Esophagus squamous epithelium (tissue), 4 donors: ENCODE results near the gene SNX32.

Experiments
- POLR2A ChIP-seq, 4 donors: fragments of 450-650 bp; IDR thresholded peaks; one replicate each; pipeline ENCODE4 v1.6.1; 2017; ENCODE audit warnings: antibody characterized with exemption in 4 of 4, mild to moderate bottlenecking in 4 of 4, moderate library complexity in 3 of 4
- TF ChIP-seq, protein P1 (sequence below), 6 experiments: fragments of 450-650 bp in 4 of 6; fragments of 200-600 bp in 2 of 6; sonication (generic) in 2 of 6; IDR thresholded peaks; one replicate each; pipeline ENCODE4 v1.5.1; 2016 to 2019; ENCODE audit warnings: antibody characterized with exemption in 6 of 6, mild to moderate bottlenecking in 4 of 6, moderate library complexity in 4 of 6

DNA sequence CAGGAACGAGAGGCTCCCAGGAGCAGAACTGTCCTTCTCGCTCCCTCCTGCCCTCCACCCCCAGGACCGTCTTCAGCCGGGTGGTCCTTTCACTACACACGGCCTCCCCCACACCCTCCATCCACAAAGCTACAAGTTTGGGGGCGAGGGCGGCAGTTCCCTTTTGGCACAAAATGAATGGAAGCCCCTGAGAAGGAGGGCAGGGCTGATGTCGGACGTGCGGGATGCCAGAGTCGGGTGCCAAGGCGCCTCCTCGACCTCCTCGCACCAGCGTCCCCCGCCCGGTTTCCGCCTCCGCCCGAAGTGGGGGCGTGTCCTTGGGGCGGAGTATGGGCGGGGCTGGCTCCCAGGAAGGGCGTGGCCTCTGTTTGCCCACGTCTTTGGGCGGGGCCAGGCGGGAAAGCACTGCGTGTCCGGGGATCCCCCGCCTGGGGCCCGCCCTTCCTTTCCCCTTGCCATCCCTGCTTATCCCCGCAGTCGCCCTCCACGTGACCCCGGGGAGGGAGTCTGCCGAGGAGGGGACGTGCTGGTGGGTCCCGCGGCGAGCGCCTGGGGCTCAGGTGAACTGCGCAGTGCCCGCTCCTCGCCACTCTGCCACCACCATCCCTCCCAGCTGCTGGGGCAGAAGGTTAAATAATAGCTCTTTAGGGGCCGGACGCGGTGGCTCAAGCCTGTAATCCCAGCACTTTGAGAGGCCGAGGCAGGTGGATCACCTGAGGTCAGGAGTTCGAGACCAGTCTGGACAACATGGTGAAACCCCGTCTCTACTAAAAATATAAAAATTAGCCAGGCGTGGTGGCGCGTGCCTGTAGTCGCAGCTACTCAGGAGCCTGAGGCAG lies 39.8 kb downstream of the SNX32 start:
- TF ChIP-seq, protein P1, sequence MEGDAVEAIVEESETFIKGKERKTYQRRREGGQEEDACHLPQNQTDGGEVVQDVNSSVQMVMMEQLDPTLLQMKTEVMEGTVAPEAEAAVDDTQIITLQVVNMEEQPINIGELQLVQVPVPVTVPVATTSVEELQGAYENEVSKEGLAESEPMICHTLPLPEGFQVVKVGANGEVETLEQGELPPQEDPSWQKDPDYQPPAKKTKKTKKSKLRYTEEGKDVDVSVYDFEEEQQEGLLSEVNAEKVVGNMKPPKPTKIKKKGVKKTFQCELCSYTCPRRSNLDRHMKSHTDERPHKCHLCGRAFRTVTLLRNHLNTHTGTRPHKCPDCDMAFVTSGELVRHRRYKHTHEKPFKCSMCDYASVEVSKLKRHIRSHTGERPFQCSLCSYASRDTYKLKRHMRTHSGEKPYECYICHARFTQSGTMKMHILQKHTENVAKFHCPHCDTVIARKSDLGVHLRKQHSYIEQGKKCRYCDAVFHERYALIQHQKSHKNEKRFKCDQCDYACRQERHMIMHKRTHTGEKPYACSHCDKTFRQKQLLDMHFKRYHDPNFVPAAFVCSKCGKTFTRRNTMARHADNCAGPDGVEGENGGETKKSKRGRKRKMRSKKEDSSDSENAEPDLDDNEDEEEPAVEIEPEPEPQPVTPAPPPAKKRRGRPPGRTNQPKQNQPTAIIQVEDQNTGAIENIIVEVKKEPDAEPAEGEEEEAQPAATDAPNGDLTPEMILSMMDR (IDR thresholded peaks at IDR 0.05), result peak in 1 of 6 experiments; percentile 21
- peak in 3 of 4 donors; percentile 48 to 94 (median 58) for TF ChIP-seq POLR2A (IDR thresholded peaks at IDR 0.05)
